GM21723 (cell line): ENCODE results near the gene ATP9A.
"Not testable (repeated sequence)": the region's sequence is repeated elsewhere in the genome, so short reads cannot be mapped to it uniquely, and the experiment has no call there.

ENCODE experiments used
- ATAC-seq: cut with Tn5 transposase; IDR thresholded peaks from one replicate; pipeline ENCODE4 v1.9.1; 2021; ENCODE audit warnings: mild to moderate bottlenecking, moderate library complexity; ENCODE audit not compliant: unreplicated experiment

The ATP9A gene

DNA sequence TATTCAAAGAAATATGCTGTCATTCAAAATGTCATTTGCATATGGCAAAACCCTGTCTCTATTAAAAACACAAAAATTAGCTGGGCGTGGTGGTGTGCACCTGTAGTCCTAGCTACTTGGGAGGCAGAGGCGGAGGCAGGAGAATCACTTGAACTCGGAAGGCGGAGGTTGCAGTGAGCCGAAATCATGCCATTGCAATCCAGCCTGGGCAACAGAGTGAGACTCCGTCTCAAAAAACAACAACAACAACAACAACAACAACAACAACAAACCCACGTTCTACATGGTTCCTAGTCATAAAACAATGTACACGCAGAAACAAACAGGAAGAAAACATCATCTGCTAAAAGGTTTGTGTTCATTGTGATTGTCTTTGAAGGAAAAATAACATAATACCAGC lies 15.0 kb downstream of the ATP9A start:
- ATAC-seq = not testable (repeated sequence)

- no peak for ATAC-seq
Measured at GRCh38 chr20:51752343-51752951, 15.7 kb downstream of the ATP9A start.

GRCh38 chr20:51750770-51751388 lies 17.3 kb downstream of the ATP9A start:
- no peak for ATAC-seq

- ATAC-seq = no peak
Measured at GRCh38 chr20:51750037-51750769, 18.0 kb downstream of the ATP9A start.

GRCh38 chr20:51749674-51750036 lies 18.5 kb downstream of the ATP9A start:
- ATAC-seq = no peak

- ATAC-seq = no peak
Measured at GRCh38 chr20:51747182-51747911, 20.8 kb downstream of the ATP9A start.

- ATAC-seq = no peak
Measured at GRCh38 chr20:51745804-51746203, 22.4 kb downstream of the ATP9A start.

GRCh38 chr20:51740838-51741237 lies 27.4 kb downstream of the ATP9A start:
- ATAC-seq = no peak

DNA sequence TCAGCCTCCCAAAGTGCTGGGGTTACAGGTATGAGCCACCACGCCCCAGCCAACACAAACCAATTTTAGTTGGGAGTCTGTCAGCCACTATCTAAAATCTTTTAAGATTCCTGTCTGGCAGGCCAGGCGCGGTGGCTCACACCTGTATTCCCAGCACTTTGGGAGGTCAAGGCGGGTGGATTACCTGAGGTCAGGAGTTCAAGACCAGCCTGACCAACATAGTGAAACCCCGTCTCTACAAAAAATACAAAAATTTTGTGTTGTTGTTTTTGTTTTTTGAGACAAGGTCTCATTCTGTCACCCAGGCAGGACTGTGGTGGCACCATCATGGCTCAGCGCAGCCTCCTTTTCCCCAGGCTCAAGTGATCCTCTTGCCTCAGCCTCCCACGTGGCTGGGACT lies 27.9 kb downstream of the ATP9A start:
- ATAC-seq = not testable (repeated sequence)

DNA sequence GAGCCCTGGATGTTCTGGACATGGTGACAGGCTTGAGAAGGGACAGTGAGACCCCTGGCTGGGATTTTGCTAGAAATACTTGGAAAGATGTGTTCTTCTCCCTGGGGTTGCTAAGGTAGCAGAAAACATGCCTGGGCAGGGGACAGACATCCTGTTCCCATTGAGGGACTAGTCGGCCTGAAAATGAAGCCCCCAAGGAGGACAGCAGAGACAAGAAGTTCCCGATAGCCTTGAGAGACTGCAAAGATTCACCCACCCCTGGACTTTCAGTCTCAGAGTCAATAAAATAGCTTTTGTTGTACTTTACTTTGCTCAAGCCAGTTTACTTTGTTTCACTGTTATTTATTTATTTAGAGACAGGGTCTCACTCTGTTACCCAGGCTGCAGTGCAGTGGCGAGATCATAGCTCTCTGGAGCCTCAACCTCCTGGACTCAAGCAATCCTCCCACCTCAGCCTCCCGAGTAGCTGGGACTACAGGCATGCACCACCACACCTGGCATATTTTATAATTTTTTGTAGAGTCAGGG lies 28.4 kb downstream of the ATP9A start:
- ATAC-seq = no peak

GRCh38 chr20:51738877-51739447 lies 29.2 kb downstream of the ATP9A start:
- no peak for ATAC-seq

GRCh38 chr20:51738261-51738660 lies 29.9 kb downstream of the ATP9A start:
- not testable (repeated sequence) for ATAC-seq

GRCh38 chr20:51736947-51737346 lies 31.2 kb downstream of the ATP9A start:
- ATAC-seq = no peak

DNA sequence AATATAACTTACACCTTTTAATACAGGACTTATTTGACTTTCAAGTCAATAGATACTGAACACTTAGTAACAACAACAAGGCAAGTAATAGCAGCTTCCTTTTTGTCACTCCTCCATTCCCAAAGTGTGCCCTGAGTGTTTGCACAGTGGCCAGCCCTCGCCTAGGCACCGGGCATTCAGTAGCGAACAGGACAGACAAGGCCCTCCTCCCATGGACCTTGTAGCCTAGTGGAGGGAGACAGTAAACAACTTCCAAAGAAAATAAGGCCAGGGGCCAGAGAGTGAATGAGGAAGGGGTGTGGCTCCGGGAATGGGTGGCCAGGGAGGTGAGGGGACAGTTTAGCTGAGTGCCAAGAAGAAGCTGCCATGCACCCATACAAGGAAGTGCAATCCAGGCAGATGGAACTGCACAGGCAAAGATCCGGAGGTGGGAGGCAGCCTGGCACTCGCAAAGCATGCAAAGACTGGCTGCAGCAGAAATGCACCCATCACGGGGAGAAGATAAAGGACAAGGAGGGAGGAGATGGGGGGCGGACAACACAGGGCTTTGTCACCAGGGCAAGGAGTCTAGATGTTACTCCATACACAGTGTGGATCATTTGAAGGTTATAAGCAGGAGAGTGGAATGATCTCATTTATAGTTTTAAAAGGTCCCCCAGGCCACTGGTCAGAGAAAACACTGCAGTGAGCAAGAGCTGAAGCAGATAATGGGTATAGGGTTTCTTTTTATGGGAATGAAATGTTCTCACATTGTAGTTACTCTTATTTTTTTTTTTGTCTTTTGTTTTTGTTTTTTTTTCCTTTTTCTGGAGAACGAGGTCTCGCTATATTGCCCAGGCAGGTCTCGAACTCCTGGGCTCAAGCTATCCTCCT lies 32.2 kb downstream of the ATP9A start:
- no peak for ATAC-seq

- no peak for ATAC-seq
Measured at GRCh38 chr20:51734876-51735720, 33.1 kb downstream of the ATP9A start.

DNA sequence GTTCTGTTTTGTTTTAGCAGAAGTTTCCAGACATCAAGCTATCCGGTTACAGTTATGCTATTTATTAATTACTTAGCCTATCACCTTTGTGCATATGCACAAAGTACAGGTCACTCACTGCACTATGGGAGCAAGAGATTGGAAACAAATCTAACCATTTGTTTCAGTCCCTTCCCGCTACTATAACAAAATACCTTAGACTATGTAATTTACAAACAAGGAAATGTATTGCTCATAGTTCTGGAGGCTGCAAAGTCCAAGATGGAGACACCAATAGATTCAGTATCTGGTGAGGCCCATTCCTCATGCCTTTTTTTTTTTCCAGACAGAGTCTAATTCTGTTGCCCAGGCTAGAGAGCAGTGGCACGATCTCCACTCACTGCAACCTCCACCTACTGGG lies 35.1 kb downstream of the ATP9A start:
- no peak for ATAC-seq

DNA sequence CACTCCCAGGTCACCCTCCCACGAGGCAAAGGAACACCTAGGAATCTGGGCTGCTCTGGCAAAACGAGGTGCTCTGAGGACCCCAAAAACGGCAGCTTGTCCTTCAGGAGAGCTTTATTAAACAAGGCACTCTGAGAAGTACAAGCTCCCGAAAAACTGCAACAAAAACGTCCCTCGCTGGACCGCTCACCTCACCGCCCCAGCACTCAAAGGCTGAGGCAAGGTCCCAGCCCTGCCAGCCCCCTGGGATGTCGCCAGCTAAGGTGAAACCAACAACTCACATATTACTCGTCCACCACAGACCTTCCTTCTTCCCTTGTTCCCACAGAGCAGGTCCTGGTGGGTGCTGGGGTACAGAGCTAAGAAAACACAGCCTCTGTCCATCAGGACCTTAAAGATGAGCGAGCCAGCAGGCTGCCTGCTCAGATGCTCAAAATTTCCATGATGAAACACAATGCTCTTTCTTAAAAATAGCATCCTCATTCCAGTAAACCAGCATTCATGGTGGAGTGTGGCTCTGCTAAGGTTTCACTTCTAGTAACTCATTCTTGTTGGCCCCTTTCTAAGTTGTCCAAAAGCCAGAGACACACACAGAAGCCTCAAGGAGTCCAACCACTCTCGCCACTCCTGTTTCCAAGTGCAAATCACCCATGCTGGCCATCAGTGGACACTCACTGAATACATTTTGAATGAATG lies 35.9 kb downstream of the ATP9A start:
- ATAC-seq = no peak

DNA sequence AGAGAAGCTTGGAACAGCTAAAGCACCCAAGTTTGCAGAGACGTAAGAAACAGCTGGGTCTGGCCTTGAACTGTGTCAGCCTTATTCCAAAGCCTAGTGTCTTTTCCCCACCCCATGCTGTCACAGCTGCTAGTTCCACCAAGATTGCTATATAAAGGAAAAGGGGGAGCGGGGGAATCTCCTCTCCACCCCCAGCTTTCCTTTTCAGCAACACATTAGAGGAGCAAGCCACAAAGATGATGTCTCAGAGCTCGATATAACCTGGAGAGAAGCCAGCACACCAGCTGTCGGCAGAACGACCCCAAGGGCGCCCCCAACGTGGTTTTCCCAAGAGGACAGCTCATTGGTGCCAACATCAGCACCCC lies 36.5 kb downstream of the ATP9A start:
- no peak for ATAC-seq

- no peak for ATAC-seq
Measured at GRCh38 chr20:51729771-51730170, 38.4 kb downstream of the ATP9A start.
